Skeletal muscle tissue (tissue), 4 donors: ENCODE results near the gene SEMA6A. TPM values are rescaled to one million over a fixed set of nuclear protein-coding genes. Genes with fewer than 3 reads are reported as not detected.

Source experiments
- H3K27ac ChIP-seq: one replicate; pipeline ENCODE4 v1.7.0; 2013; ENCODE audit warnings: mild to moderate bottlenecking, low read depth, low read length, inconsistent platforms
- H3K27me3 ChIP-seq, 3 donors: one replicate each; pipeline ENCODE4 v1.7.0; 2013; ENCODE audit warnings: low read length in 3 of 3; ENCODE audit not compliant: control insufficient read depth in 3 of 3, insufficient read depth in 3 of 3
- H3K36me3 ChIP-seq, 3 donors: one replicate each; pipeline ENCODE4 v1.7.0; 2013; ENCODE audit warnings: low read length in 3 of 3; ENCODE audit not compliant: control insufficient read depth in 3 of 3, insufficient read depth in 3 of 3
- H3K4me1 ChIP-seq, 3 donors: one replicate each; pipeline ENCODE4 v1.7.0; 2013; ENCODE audit warnings: low read length in 3 of 3, mild to moderate bottlenecking in 3 of 3; ENCODE audit not compliant: control insufficient read depth in 3 of 3, insufficient read depth in 3 of 3
- H3K4me3 ChIP-seq, 3 donors: one replicate each; pipeline ENCODE4 v1.7.0; 2013; ENCODE audit warnings: low read length in 3 of 3
- H3K9ac ChIP-seq, 3 donors: one replicate each; pipeline ENCODE4 v1.7.0; 2013; ENCODE audit warnings: low read length in 3 of 3, mild to moderate bottlenecking in 3 of 3, moderate library complexity in 2 of 3, low read depth in 1 of 3
- H3K9me3 ChIP-seq, 3 donors: one replicate each; pipeline ENCODE4 v1.7.0; 2013; ENCODE audit warnings: low read length in 3 of 3; ENCODE audit not compliant: control insufficient read depth in 3 of 3
- total RNA-seq: library from RNA; depleted of rRNA; stranded (reverse); fragments of >200 nt; gene quantifications from one replicate; pipeline ENCODE4 v1.2.3, GENCODE V29; 2014
- donor health status: Osteomylitis.

The SEMA6A gene
- total RNA-seq, 1 donor from 2014 or later: 43.8 TPM

DNA sequence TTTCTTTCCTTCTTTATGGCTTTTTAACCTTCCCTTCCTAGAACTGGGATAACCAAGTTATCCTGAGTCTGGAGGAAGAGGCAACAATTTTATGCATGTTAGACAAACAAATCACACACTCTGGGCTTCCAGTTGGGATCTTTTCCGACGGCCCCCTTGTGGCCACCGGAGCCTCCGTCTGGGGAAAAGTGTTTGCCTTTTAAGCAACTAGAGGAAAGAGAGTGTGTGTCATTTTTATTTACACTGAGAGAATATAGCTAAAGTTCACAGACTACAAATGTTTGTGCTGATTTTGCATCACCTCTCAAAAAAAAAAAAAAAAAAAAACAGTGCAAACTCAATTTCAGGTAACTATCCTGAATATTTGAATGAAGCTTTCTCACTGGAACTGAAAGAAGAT is 126.2 kb downstream of the SEMA6A start:
- no peaks in the 10 kb centered on the region for H3K27me3 ChIP-seq
- no peak overlapping the region for H3K27ac ChIP-seq
- no peak overlapping the region for H3K4me3 ChIP-seq
- no peak overlapping the region for H3K9ac ChIP-seq
- peaks cover 13 to 17% (median 15%) of the 10 kb centered on the region in 3 donors for H3K36me3 ChIP-seq
- no peaks in the 10 kb centered on the region for H3K9me3 ChIP-seq
- H3K4me1 ChIP-seq: no peaks in the 10 kb centered on the region

GRCh38 chr5:116446356-116447005 is 128.1 kb downstream of the SEMA6A start:
- Histone ChIP-seq H3K9me3 (no peaks in the 10 kb centered on the region), H3K4me1 (peaks cover 10 to 12% (median 12%) of the 10 kb centered on the region in 3 donors), H3K36me3 (peaks cover 13 to 17% (median 15%) of the 10 kb centered on the region in 3 donors), H3K4me3 (no peak overlapping the region), H3K27ac (no peak overlapping the region), H3K27me3 (no peaks in the 10 kb centered on the region), H3K9ac (no peak overlapping the region)

- Histone ChIP-seq H3K27me3 (no peaks in the 10 kb centered on the region), H3K4me1 (peaks cover 19 to 23% (median 23%) of the 10 kb centered on the region in 3 donors), H3K27ac (no peak overlapping the region), H3K9ac (no peak overlapping the region), H3K36me3 (peaks cover 13 to 17% (median 15%) of the 10 kb centered on the region in 3 donors), H3K9me3 (no peaks in the 10 kb centered on the region), H3K4me3 (no peak overlapping the region)
These were observed 129.3 kb downstream of the SEMA6A start for GRCh38 chr5:116445311-116445710.

DNA sequence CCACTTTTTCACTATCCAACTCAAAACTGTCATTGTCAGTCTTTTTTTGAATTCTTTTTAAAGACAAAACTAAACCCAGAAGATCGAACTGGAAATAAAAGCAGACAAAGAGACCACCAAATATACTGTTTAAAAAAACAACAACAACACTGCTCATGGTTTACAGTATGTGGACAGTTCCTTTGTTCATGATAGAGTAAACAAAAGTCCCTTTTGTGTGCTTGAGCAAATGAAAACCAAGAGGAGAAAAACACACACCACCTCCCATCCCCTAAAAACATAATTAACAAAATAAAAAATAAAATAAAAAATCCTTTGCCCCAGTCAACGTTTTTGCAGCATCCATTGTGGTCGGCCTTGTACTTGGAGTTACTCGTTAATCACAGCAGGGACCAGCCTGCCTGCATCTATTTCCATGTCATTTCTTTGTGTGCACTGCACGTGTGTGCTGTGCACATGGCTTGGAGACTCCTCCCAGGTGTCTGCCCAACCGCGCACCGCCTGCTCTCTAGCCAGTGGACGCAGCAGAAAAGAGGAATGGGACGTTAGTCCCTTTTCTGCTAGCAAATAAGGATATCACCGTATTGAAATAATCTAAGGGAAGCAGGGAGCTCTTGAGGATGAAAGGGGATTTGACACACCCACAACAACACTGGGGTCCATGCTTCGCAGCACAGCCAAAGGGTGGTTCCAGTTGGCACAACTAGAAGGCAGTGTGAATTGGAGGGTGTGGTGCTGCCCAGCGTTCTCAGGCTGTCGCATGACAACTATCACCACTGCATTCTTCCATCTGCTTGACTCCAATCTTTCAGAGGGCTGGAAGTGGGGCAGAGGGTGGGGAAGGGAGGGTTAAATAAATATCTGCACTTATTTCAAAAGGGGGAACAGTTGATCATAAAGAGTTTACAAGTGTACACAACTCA is 130.0 kb downstream of the SEMA6A start:
- Histone ChIP-seq H3K36me3 (peaks cover 13 to 17% (median 15%) of the 10 kb centered on the region in 3 donors), H3K27ac (no peak overlapping the region), H3K4me1 (peaks cover 21 to 26% (median 25%) of the 10 kb centered on the region in 3 donors), H3K9ac (no peak overlapping the region), H3K9me3 (no peaks in the 10 kb centered on the region), H3K4me3 (no peak overlapping the region), H3K27me3 (no peaks in the 10 kb centered on the region)

DNA sequence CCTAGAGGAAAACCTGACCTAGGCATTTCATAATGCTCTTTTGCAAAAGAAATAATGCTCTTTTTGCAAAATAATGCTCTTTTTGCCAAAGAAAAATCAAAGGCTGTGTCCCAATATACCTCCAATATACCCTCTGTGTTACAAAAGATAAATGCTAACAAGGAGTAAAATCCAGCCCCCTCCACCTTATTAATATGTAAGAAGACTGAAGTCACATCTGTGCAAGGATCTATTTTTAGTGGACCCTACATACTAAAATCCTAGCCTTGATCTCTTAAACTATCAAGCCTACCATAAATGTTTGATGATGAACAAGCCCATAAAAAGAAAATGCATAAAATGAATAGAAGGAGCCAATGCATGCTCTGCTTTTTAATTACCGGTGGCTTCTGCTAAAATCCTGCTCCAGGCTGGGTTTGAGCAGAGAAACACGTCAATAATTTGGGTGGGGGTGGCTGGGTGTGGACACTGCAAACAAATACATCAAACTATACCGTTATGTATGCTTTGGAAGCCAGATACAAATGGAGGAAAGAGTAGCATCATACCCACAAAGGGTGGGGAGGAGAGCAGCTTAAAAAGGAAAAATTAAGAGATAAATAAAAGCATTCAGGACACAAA is 131.6 kb downstream of the SEMA6A start:
- Histone ChIP-seq H3K36me3 (peaks cover 13 to 17% (median 15%) of the 10 kb centered on the region in 3 donors), H3K9ac (no peak overlapping the region), H3K9me3 (no peaks in the 10 kb centered on the region), H3K27me3 (no peaks in the 10 kb centered on the region), H3K4me1 (peaks cover 25 to 30% (median 26%) of the 10 kb centered on the region in 3 donors), H3K27ac (no peak overlapping the region), H3K4me3 (no peak overlapping the region)

- Histone ChIP-seq H3K9ac (no peak overlapping the region), H3K9me3 (no peaks in the 10 kb centered on the region), H3K27me3 (no peaks in the 10 kb centered on the region), H3K4me1 (peaks cover 25 to 30% (median 28%) of the 10 kb centered on the region in 3 donors), H3K4me3 (no peak overlapping the region), H3K27ac (no peak overlapping the region), H3K36me3 (peaks cover 7 to 13% (median 8%) of the 10 kb centered on the region in 3 donors)
These were observed 132.5 kb downstream of the SEMA6A start for GRCh38 chr5:116442095-116442534.

DNA sequence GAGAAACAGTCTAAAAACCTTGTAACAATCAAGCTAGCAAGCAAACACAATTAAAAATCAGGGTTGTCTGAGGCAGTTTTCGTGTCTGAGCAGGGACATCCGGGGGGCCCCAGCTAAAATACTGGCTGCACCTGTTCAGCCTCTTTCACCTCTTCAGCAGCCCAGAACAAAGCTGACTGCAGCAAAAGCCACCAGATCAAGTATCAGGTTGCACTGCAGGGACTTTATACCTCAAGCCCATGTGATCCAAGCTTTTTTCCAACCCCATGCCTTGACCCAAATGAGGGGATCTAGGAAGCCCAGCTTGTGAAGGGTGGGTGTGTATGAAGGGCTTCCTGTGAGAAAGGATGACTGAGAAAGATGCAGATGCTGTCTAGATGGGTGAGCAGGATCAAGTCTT is 133.4 kb downstream of the SEMA6A start:
- H3K9ac ChIP-seq: no peak overlapping the region
- H3K36me3 ChIP-seq: peaks cover under 1 to 4% (median 1%) of the 10 kb centered on the region in 3 donors
- H3K27ac ChIP-seq: no peak overlapping the region
- H3K4me1 ChIP-seq: peaks cover 27 to 30% (median 28%) of the 10 kb centered on the region in 3 donors
- no peaks in the 10 kb centered on the region for H3K9me3 ChIP-seq
- no peak overlapping the region for H3K4me3 ChIP-seq
- H3K27me3 ChIP-seq: no peaks in the 10 kb centered on the region

GRCh38 chr5:116440457-116441001 is 134.1 kb downstream of the SEMA6A start:
- Histone ChIP-seq H3K4me3 (no peak overlapping the region), H3K4me1 (peaks cover 27 to 30% (median 28%) of the 10 kb centered on the region in 3 donors), H3K27ac (no peak overlapping the region), H3K36me3 (peaks cover 0 to 2% (median 0%) of the 10 kb centered on the region in 3 donors), H3K9ac (no peak overlapping the region), H3K27me3 (no peaks in the 10 kb centered on the region), H3K9me3 (no peaks in the 10 kb centered on the region)

GRCh38 chr5:116439905-116440304 is 134.7 kb downstream of the SEMA6A start:
- H3K4me3 ChIP-seq: no peak overlapping the region
- no peak overlapping the region for H3K27ac ChIP-seq
- no peak overlapping the region for H3K9ac ChIP-seq
- H3K9me3 ChIP-seq: no peaks in the 10 kb centered on the region
- no peaks in the 10 kb centered on the region for H3K27me3 ChIP-seq
- H3K36me3 ChIP-seq: peaks cover 0 to 1% (median 0%) of the 10 kb centered on the region in 3 donors
- H3K4me1 ChIP-seq: peaks cover 27 to 30% (median 28%) of the 10 kb centered on the region in 3 donors
